Pancreas (tissue), 10 donors: ENCODE results near the gene GPD1. TPM values are rescaled to one million over a fixed set of nuclear protein-coding genes. Genes with fewer than 3 reads are reported as not detected.
A peak's percentile ranks its signal among the peaks of the same experiment; 100 is the strongest.
"Not testable (repeated sequence)": the region's sequence is repeated elsewhere in the genome, so short reads cannot be mapped to it uniquely, and the experiment has no call there.

ENCODE experiments used
- ATAC-seq, 4 donors: fragments of 200-7000 bp; cut with Tn5 transposase; one replicate each; pipeline versions ENCODE4 v1.8.0 to v1.9.1; 2020; ENCODE audit warnings: mild to moderate bottlenecking in 4 of 4, moderate library complexity in 4 of 4
- DNase-seq, 6 donors: peaks; one replicate each; pipeline ENCODE4 v3.0.0-alpha.2; 2020
- FAIRE-seq: peaks from 2 replicates; lab custom pipeline; 2012; peaks lifted over from hg19 to GRCh38; lab: Jason Lieb, UNC
- H3K27ac ChIP-seq, 4 donors: fragments of 200-600 bp; sonication (generic); 1 replicate in 3 of 4; 2 replicates in 1 of 4; pipeline versions ENCODE4 v1.5.0 to v1.8.0; 2020
- H3K27me3 ChIP-seq, 4 donors: fragments of 200-600 bp; one replicate each; pipeline ENCODE4 v1.8.0; 2021
- H3K36me3 ChIP-seq, 3 donors: fragments of 200-600 bp; sonication (generic) in 1 of 3; one replicate each; pipeline versions ENCODE4 v1.5.0 to v1.8.0; 2020 to 2021
- H3K4me1 ChIP-seq, 3 donors: fragments of 200-600 bp; one replicate each; pipeline ENCODE4 v1.8.0; 2021
- H3K4me3 ChIP-seq, 4 donors: fragments of 200-600 bp; sonication (generic) in 2 of 4; one replicate each; pipeline versions ENCODE4 v1.5.0 to v1.8.0; 2020 to 2021
- H3K9me3 ChIP-seq, 4 donors: fragments of 200-600 bp; one replicate each; pipeline ENCODE4 v1.8.0; 2021
- WGBS, 2 donors: extraction: QIAGEN DNeasy Blood & Tissue Kit; methylation state at CpG; one replicate each; pipeline ENCODE4 v1.1.7; 2013; 5-methylcytosine and 5-hydroxymethylcytosine counted together
- intact Hi-C, 3 donors: fragments of 100-400 bp; cut with DNase I; formaldehyde crosslinking; loops; one replicate each; pipeline versions ENCODE4 v1.11.1 to v1.14.2; 2022
- polyA plus RNA-seq, 2 donors: library from polyadenylated mRNA; stranded (reverse); fragments of 200-250 nt; gene quantifications; one replicate each; pipeline ENCODE4 v1.2.3, GENCODE V29; 2013
- total RNA-seq, 6 donors: library from RNA; stranded (reverse); fragmentation: NEBNext Ultra II Directional in 4 of 6; extraction: Animal tissue kit (Norgen Biotek cat#: 25700) in 4 of 6; gene quantifications; one replicate each; pipeline versions ENCODE4 v1.2.1 to v1.2.4, GENCODE V29; 2021 to 2023
- TF ChIP-seq, protein P1 (sequence below), 4 donors: fragments of 200-600 bp; sonication (generic) in 3 of 4; IDR thresholded peaks; one replicate each; pipeline versions ENCODE4 v1.5.0 to v1.8.0; 2021; ENCODE audit warnings: antibody characterized with exemption in 4 of 4
- donor health status: healthy with polysubstance abuse.
- donor health status: DM: no; HTN: no; CAD: no; lungs with moderate emphysema.
- donor health status: DM: no; HTN: no; CAD: no.
- donor health status: control.
- donor health status: control.
- donor health status: Bipolar disorder and iron deficiency.
- donor health status: DM: yes; HTN: yes; CAD: no.
- donor health status: DM: no; HTN: no; CAD: no.
- donor health status: DM: no; HTN: no; CAD: no.
- donor health status: DM: yes; HTN: yes; CAD: no.

The GPD1 gene
- total and polyA plus RNA-seq, 8 donors: 0.75 to 14.2 (median 3.6) TPM

DNA sequence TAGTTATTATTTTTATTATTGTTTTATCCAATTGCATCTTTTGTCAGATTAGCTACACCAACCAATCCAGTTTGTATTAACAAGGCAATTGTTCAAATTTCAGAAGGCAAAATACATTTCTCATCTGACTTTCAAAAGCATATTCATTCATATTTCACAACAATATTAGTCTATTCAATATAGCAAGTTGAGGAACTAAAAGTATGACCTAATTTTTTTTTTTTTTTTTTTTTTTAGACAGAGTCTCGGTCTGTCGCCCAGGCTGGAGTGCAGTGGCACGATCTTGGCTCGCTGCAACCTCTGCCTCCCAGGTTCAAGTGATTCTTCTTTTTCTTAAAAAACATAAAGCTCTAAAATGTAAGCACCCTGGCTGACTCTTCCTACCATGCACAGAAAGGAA is 25.5 kb downstream of the GPD1 start:
- Histone ChIP-seq H3K9me3 (no peaks in the 10 kb centered on the region), H3K27ac (no peak overlapping the region), H3K4me1 (no peaks in the 10 kb centered on the region), H3K27me3 (no peaks in the 10 kb centered on the region), H3K36me3 (peaks cover 0 to 12% (median 2%) of the 10 kb centered on the region in 3 donors), H3K4me3 (no peak overlapping the region)
- ATAC-seq (no peak), FAIRE-seq (no peak), DNase-seq (no peak)
- 92% methylated on average over 4 of the region's 4 CpGs for WGBS, 2 donors
- intact Hi-C loops: no loop called here
- TF ChIP-seq, protein P1, sequence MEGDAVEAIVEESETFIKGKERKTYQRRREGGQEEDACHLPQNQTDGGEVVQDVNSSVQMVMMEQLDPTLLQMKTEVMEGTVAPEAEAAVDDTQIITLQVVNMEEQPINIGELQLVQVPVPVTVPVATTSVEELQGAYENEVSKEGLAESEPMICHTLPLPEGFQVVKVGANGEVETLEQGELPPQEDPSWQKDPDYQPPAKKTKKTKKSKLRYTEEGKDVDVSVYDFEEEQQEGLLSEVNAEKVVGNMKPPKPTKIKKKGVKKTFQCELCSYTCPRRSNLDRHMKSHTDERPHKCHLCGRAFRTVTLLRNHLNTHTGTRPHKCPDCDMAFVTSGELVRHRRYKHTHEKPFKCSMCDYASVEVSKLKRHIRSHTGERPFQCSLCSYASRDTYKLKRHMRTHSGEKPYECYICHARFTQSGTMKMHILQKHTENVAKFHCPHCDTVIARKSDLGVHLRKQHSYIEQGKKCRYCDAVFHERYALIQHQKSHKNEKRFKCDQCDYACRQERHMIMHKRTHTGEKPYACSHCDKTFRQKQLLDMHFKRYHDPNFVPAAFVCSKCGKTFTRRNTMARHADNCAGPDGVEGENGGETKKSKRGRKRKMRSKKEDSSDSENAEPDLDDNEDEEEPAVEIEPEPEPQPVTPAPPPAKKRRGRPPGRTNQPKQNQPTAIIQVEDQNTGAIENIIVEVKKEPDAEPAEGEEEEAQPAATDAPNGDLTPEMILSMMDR (IDR thresholded peaks at IDR 0.05): no peak

GRCh38 chr12:50132505-50133135 is 28.8 kb downstream of the GPD1 start:
- DNase-seq (no peak), ATAC-seq (peak in 3 of 4 donors; percentile 53 to 74 (median 68)), FAIRE-seq (no peak)
- TF ChIP-seq, protein P1 (IDR thresholded peaks at IDR 0.05): peak in 3 of 4 donors; percentile 16 to 63 (median 48)
- peaks cover 0 to 15% (median 10%) of the 10 kb centered on the region in 3 donors for H3K36me3 ChIP-seq
- H3K27ac ChIP-seq: no peak overlapping the region
- H3K9me3 ChIP-seq: no peaks in the 10 kb centered on the region
- H3K4me1 ChIP-seq: no peaks in the 10 kb centered on the region
- intact Hi-C loops: no loop called here
- 56 to 80% methylated on average over 2 of the region's 2 CpGs for WGBS, 2 donors
- H3K4me3 ChIP-seq: no peak overlapping the region
- H3K27me3 ChIP-seq: no peaks in the 10 kb centered on the region

DNA sequence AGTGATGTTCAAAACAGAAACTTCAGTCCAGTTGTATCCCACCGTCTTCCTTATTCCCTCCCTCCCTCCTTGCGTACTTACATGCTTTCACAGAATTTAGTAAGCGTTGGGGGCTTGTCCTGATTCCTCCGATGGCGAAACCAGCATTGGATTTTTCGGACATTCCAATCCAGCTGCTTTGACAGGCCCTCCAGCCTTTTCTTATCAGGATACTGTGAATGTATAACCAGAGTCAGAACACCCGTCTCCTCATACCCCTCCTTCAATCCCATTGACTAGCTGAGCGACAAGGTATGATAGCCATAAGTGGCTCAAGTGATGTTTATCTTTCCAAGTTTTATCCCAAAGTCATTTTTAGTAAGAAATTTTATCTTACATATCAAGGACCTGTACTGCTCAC is 39.2 kb downstream of the GPD1 start:
- FAIRE-seq (no peak), ATAC-seq (peak in 1 of 4 donors; percentile 59), DNase-seq (no peak)
- Histone ChIP-seq H3K9me3 (no peaks in the 10 kb centered on the region), H3K27ac (peak overlapping the region in 1 of 4 donors; percentile 0), H3K36me3 (peaks cover 0 to 8% (median 0%) of the 10 kb centered on the region in 3 donors), H3K27me3 (no peaks in the 10 kb centered on the region), H3K4me1 (no peaks in the 10 kb centered on the region), H3K4me3 (no peak overlapping the region)
- WGBS, 2 donors: 54 to 56% methylated on average over 8 of the region's 8 CpGs
- TF ChIP-seq, protein P1 (IDR thresholded peaks at IDR 0.05): no peak
- intact Hi-C loops: no loop called here

DNA sequence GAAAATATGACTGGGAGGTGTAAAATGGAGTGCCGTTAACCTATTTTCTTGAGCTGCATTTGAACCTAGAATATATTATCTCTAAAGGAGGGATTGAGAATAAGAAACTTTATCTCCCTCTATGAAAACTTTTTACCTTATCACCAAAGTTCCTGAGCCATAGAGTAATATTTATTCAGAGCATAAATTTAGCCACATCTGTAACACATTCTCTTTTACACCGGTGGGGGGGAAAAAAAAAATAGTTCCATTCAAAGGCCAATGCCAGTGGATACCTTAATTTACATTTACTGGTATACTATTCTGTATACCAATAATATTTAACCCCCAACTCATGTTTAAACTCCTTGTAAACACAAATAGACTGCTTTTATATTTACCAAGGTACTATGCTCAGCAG is 41.6 kb downstream of the GPD1 start:
- no peaks in the 10 kb centered on the region for H3K9me3 ChIP-seq
- no peak overlapping the region for H3K27ac ChIP-seq
- WGBS, 2 donors: 46 to 54% methylated on average over 2 of the region's 2 CpGs
- H3K4me3 ChIP-seq: no peak overlapping the region
- intact Hi-C loops: no loop called here
- H3K36me3 ChIP-seq: peaks cover 0 to 8% (median 0%) of the 10 kb centered on the region in 3 donors
- H3K4me1 ChIP-seq: no peaks in the 10 kb centered on the region
- TF ChIP-seq, protein P1 (IDR thresholded peaks at IDR 0.05): no peak
- DNase-seq (no peak), FAIRE-seq (no peak), ATAC-seq (no peak)
- no peaks in the 10 kb centered on the region for H3K27me3 ChIP-seq

DNA sequence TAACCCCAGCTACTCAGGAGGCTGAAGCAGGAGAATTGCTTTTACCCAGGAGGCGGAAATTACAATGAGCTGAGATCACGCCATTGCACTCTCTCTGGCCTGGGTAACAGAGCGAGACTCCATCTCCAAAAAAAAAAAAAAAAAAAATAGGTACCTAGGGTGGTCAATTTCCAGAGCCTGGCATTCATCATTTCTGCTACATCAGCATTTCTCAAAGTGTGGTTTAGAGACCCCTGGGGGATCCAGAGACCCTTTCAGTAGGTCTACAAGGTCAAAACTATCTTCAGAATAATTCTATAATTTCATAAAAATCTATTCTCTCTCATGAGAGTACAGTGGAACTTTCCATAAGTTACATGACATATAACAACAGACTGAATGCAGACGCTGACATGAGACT is 43.5 kb downstream of the GPD1 start:
- DNase-seq (no peak), ATAC-seq (no peak), FAIRE-seq (no peak)
- H3K27ac ChIP-seq: no peak overlapping the region
- intact Hi-C loops: no loop called here
- no peaks in the 10 kb centered on the region for H3K4me1 ChIP-seq
- no peaks in the 10 kb centered on the region for H3K36me3 ChIP-seq
- no peaks in the 10 kb centered on the region for H3K27me3 ChIP-seq
- TF ChIP-seq, protein P1 (IDR thresholded peaks at IDR 0.05): no peak
- H3K9me3 ChIP-seq: no peaks in the 10 kb centered on the region
- 95 to 97% methylated on average over 4 of the region's 4 CpGs for WGBS, 2 donors
- H3K4me3 ChIP-seq: no peak overlapping the region

GRCh38 chr12:50148011-50148410 is 44.2 kb downstream of the GPD1 start:
- H3K36me3 ChIP-seq, H3K9me3 ChIP-seq, FAIRE-seq, H3K27ac ChIP-seq, H3K4me1 ChIP-seq, DNase-seq, intact Hi-C loops, H3K27me3 ChIP-seq, ATAC-seq, H3K4me3 ChIP-seq: not testable (repeated sequence)
- 88 to 89% methylated on average over 6 of the region's 6 CpGs for WGBS, 2 donors
